GM18517 (cell line): ENCODE measurements around the gene AKAP6.

Experiments
- ATAC-seq: cut with Tn5 transposase; IDR thresholded peaks from one replicate; pipeline ENCODE4 v1.9.1; 2021; ENCODE audit warnings: mild to moderate bottlenecking, moderate library complexity; ENCODE audit not compliant: unreplicated experiment

The AKAP6 gene

GRCh38 chr14:32802295-32802694 lies 473.2 kb downstream of the AKAP6 start:
- no peak for ATAC-seq

GRCh38 chr14:32805979-32806378 lies 476.9 kb downstream of the AKAP6 start:
- no peak for ATAC-seq

- no peak for ATAC-seq
Observed at GRCh38 chr14:32808644-32809043, 479.5 kb downstream of the AKAP6 start.

- ATAC-seq: no peak
Observed at GRCh38 chr14:32809255-32809654, 480.2 kb downstream of the AKAP6 start.

- ATAC-seq: no peak
Observed at GRCh38 chr14:32813401-32813800, 484.3 kb downstream of the AKAP6 start.

GRCh38 chr14:32814721-32815120 lies 485.6 kb downstream of the AKAP6 start:
- ATAC-seq: no peak

- ATAC-seq: no peak
Observed at GRCh38 chr14:32816588-32816987, 487.5 kb downstream of the AKAP6 start.

- ATAC-seq: no peak
Observed at GRCh38 chr14:32817780-32818179, 488.7 kb downstream of the AKAP6 start.

GRCh38 chr14:32818581-32818980 lies 489.5 kb downstream of the AKAP6 start:
- no peak for ATAC-seq

- no peak for ATAC-seq
Observed at GRCh38 chr14:32820181-32820580, 491.1 kb downstream of the AKAP6 start.

- no peak for ATAC-seq
Observed at GRCh38 chr14:32820682-32821081, 491.6 kb downstream of the AKAP6 start.

GRCh38 chr14:32821964-32822653 lies 493.0 kb downstream of the AKAP6 start:
- ATAC-seq: no peak

- ATAC-seq: no peak
Observed at GRCh38 chr14:32823706-32824105, 494.6 kb downstream of the AKAP6 start.

- no peak for ATAC-seq
Observed at GRCh38 chr14:32824195-32824594, 495.1 kb downstream of the AKAP6 start.

GRCh38 chr14:32825058-32825457 lies 496.0 kb downstream of the AKAP6 start:
- no peak for ATAC-seq

GRCh38 chr14:32826404-32827082 lies 497.4 kb downstream of the AKAP6 start:
- ATAC-seq: no peak

- no peak for ATAC-seq
Observed at GRCh38 chr14:32827514-32827913, 498.4 kb downstream of the AKAP6 start.

GRCh38 chr14:32835924-32836323 lies 506.8 kb downstream of the AKAP6 start:
- ATAC-seq: no peak

GRCh38 chr14:32841698-32842097 lies 512.6 kb downstream of the AKAP6 start:
- no peak for ATAC-seq

GRCh38 chr14:32846821-32847365 lies 517.8 kb downstream of the AKAP6 start:
- ATAC-seq: no peak

- ATAC-seq: no peak
Observed at GRCh38 chr14:32847867-32848266, 518.8 kb downstream of the AKAP6 start.

GRCh38 chr14:32865827-32866376 lies 536.8 kb downstream of the AKAP6 start:
- ATAC-seq: no peak
